ENCODE data around the gene DDX3X. TPM values are rescaled to one million over a fixed set of nuclear protein-coding genes. Genes with fewer than 3 reads are reported as not detected.
"Not testable (repeated sequence)": the region's sequence is repeated elsewhere in the genome, so short reads cannot be mapped to it uniquely, and the experiment has no call there.

Gene DDX3X
- total RNA-seq, result 308 and 338 TPM in 2 replicates
- long read RNA-seq, full-length matches to known transcripts, result 225 of 342 reads
- long read RNA-seq, partial matches to known transcripts, result 102 of 342 reads
- long read RNA-seq, other reads (novel, unspliced or antisense), result 15 of 342 reads

- TF ChIP-seq CTCF (IDR thresholded peaks at IDR 0.05; ENCODE audit: unreplicated experiment), result no peak
- peaks cover 17% of the 10 kb centered on the region for H3K4me1 Mint-ChIP-seq (ENCODE audit: low read depth)
- no peaks in the 10 kb centered on the region for H3K9me3 Mint-ChIP-seq (ENCODE audit: low read depth)
- H3K4me3 Mint-ChIP-seq (ENCODE audit: low read depth), result peak within 1 kb of the TSS; percentile 80
- peak; percentile 58 for DNase-seq (ENCODE audit: low spot score, unreplicated experiment)
- H3K36me3 Mint-ChIP-seq (ENCODE audit: insufficient read depth), result peaks cover 7% of the 10 kb centered on the region
- H3K27ac Mint-ChIP-seq, result peak within 1 kb of the TSS; percentile 99
- H3K27me3 Mint-ChIP-seq, result no peaks in the 10 kb centered on the region
These were observed at the start of gene DDX3X for GRCh38 chrX:41333744-41334362. Gene DDX3X, plus strand, starts transcription at chrX:41334162. Its CDS starts 91 bp downstream, at chrX:41334253.

- H3K27ac Mint-ChIP-seq; H3K4me1 Mint-ChIP-seq (ENCODE audit: low read depth); H3K36me3 Mint-ChIP-seq (ENCODE audit: insufficient read depth); H3K4me3 Mint-ChIP-seq (ENCODE audit: low read depth); H3K27me3 Mint-ChIP-seq; DNase-seq (ENCODE audit: low spot score, unreplicated experiment): not testable (repeated sequence)
- H3K9me3 Mint-ChIP-seq (ENCODE audit: low read depth), result peaks cover 13% of the 10 kb centered on the region
These were observed 48.0 kb upstream of the DDX3X start for GRCh38 chrX:41285928-41286327.

- Mint-ChIP-seq H3K4me3 (ENCODE audit: low read depth) (no peak overlapping the region), H3K9me3 (ENCODE audit: low read depth) (peaks cover 17% of the 10 kb centered on the region), H3K27me3 (no peaks in the 10 kb centered on the region), H3K36me3 (ENCODE audit: insufficient read depth) (no peaks in the 10 kb centered on the region), H3K27ac (no peak overlapping the region), H3K4me1 (ENCODE audit: low read depth) (no peaks in the 10 kb centered on the region)
- no peak for DNase-seq (ENCODE audit: low spot score, unreplicated experiment)
- TF ChIP-seq CTCF (IDR thresholded peaks at IDR 0.05; ENCODE audit: unreplicated experiment), result no peak
These were observed 45.3 kb upstream of the DDX3X start for GRCh38 chrX:41288641-41289040.

- Mint-ChIP-seq H3K4me1 (ENCODE audit: low read depth) (no peaks in the 10 kb centered on the region), H3K9me3 (ENCODE audit: low read depth) (peaks cover 14% of the 10 kb centered on the region), H3K4me3 (ENCODE audit: low read depth) (no peak overlapping the region), H3K27me3 (no peaks in the 10 kb centered on the region), H3K27ac (no peak overlapping the region), H3K36me3 (ENCODE audit: insufficient read depth) (no peaks in the 10 kb centered on the region)
- no peak for DNase-seq (ENCODE audit: low spot score, unreplicated experiment)
- no peak for TF ChIP-seq CTCF (IDR thresholded peaks at IDR 0.05; ENCODE audit: unreplicated experiment)
These were observed 44.9 kb upstream of the DDX3X start for GRCh38 chrX:41289095-41289494.

- H3K9me3 Mint-ChIP-seq (ENCODE audit: low read depth), result peaks cover 21% of the 10 kb centered on the region
- H3K4me3 Mint-ChIP-seq (ENCODE audit: low read depth), result no peak overlapping the region
- H3K36me3 Mint-ChIP-seq (ENCODE audit: insufficient read depth), result no peaks in the 10 kb centered on the region
- DNase-seq (ENCODE audit: low spot score, unreplicated experiment), result no peak
- no peak for TF ChIP-seq CTCF (IDR thresholded peaks at IDR 0.05; ENCODE audit: unreplicated experiment)
- H3K27ac Mint-ChIP-seq, result no peak overlapping the region
- H3K4me1 Mint-ChIP-seq (ENCODE audit: low read depth), result no peaks in the 10 kb centered on the region
- no peaks in the 10 kb centered on the region for H3K27me3 Mint-ChIP-seq
These were observed 42.7 kb upstream of the DDX3X start for GRCh38 chrX:41291309-41291708.

GRCh38 chrX:41293269-41293668 is 40.7 kb upstream of the DDX3X start:
- Mint-ChIP-seq H3K27ac (no peak overlapping the region), H3K9me3 (ENCODE audit: low read depth) (peaks cover 22% of the 10 kb centered on the region), H3K4me1 (ENCODE audit: low read depth) (no peaks in the 10 kb centered on the region), H3K27me3 (no peaks in the 10 kb centered on the region), H3K4me3 (ENCODE audit: low read depth) (no peak overlapping the region), H3K36me3 (ENCODE audit: insufficient read depth) (peaks cover 2% of the 10 kb centered on the region)
- DNase-seq (ENCODE audit: low spot score, unreplicated experiment), result no peak
- no peak for TF ChIP-seq CTCF (IDR thresholded peaks at IDR 0.05; ENCODE audit: unreplicated experiment)
